ENCODE measurements around the gene DNAJC17. TPM values are rescaled to one million over a fixed set of nuclear protein-coding genes. Genes with fewer than 3 reads are reported as not detected.

DNAJC17 gene
- total RNA-seq, 2 experiments from 2014 or later, result 24.2 to 39.9 TPM

- no peaks in the 10 kb centered on the region for H3K9me3 ChIP-seq (ENCODE audit: low read length)
- no peak overlapping the region for H3K4me2 ChIP-seq (ENCODE audit: low read length)
- intact Hi-C loops (cut with micrococcal nuclease; ENCODE audit: unreplicated experiment), result no loop called here
- TF ChIP-seq CTCF (conservative IDR thresholded peaks at IDR 0.05; ENCODE audit: low read length) (no peak), EZH2phosphoT487 (IDR thresholded peaks at IDR 0.05; ENCODE audit: borderline replicate concordance, low read depth, low read length) (no peak)
- no TSS peak for BruUV-seq (replicated peaks)
- no peak for DNase-seq (ENCODE audit: low spot score)
- POLR2A ChIA-PET, result no interaction called here
- no peaks in the 10 kb centered on the region for H3K79me2 ChIP-seq (ENCODE audit: insufficient read depth, low read depth, low read length)
- H3K36me3 ChIP-seq (ENCODE audit: insufficient read depth, low read length), result no peaks in the 10 kb centered on the region
- no peaks in the 10 kb centered on the region for H3K9me2 ChIP-seq (ENCODE audit: insufficient read depth, low read length)
- H3K27ac ChIP-seq (ENCODE audit: low read depth, low read length, poor library complexity, severe bottlenecking), result no peak overlapping the region
- CTCF ChIA-PET (ENCODE audit: unreplicated experiment), result no interaction called here
- no peaks in the 10 kb centered on the region for H4K20me1 ChIP-seq (ENCODE audit: insufficient read depth, low read length)
- no peak overlapping the region for H3K4me3 ChIP-seq (ENCODE audit: low read depth, low read length, poor library complexity, severe bottlenecking)
- no peak overlapping the region for H2AFZ ChIP-seq (ENCODE audit: low read length)
- H3K4me1 ChIP-seq (ENCODE audit: insufficient read depth, low read length, poor library complexity, severe bottlenecking), result no peaks in the 10 kb centered on the region
Measured at GRCh38 chr15:40823572-40824343, 16.5 kb upstream of the DNAJC17 start.

GRCh38 chr15:40821195-40821594 is 13.9 kb upstream of the DNAJC17 start:
- H4K20me1 ChIP-seq (ENCODE audit: insufficient read depth, low read length), result no peaks in the 10 kb centered on the region
- no peak overlapping the region for H3K4me3 ChIP-seq (ENCODE audit: low read depth, low read length, poor library complexity, severe bottlenecking)
- H3K4me1 ChIP-seq (ENCODE audit: insufficient read depth, low read length, poor library complexity, severe bottlenecking), result no peaks in the 10 kb centered on the region
- TF ChIP-seq EZH2phosphoT487 (IDR thresholded peaks at IDR 0.05; ENCODE audit: borderline replicate concordance, low read depth, low read length), result no peak
- no peak for TF ChIP-seq CTCF (conservative IDR thresholded peaks at IDR 0.05; ENCODE audit: low read length)
- H3K36me3 ChIP-seq (ENCODE audit: insufficient read depth, low read length), result no peaks in the 10 kb centered on the region
- no peaks in the 10 kb centered on the region for H3K9me3 ChIP-seq (ENCODE audit: low read length)
- no peak overlapping the region for H3K4me2 ChIP-seq (ENCODE audit: low read length)
- no peaks in the 10 kb centered on the region for H3K79me2 ChIP-seq (ENCODE audit: insufficient read depth, low read depth, low read length)
- no peak for DNase-seq (ENCODE audit: low spot score)
- no peak overlapping the region for H2AFZ ChIP-seq (ENCODE audit: low read length)
- CTCF ChIA-PET (ENCODE audit: unreplicated experiment), result no interaction called here
- no TSS peak for BruUV-seq (replicated peaks)
- POLR2A ChIA-PET, result no interaction called here
- no peak overlapping the region for H3K27ac ChIP-seq (ENCODE audit: low read depth, low read length, poor library complexity, severe bottlenecking)
- no peaks in the 10 kb centered on the region for H3K9me2 ChIP-seq (ENCODE audit: insufficient read depth, low read length)
- intact Hi-C loops (cut with micrococcal nuclease; ENCODE audit: unreplicated experiment), result no loop called here

- H2AFZ ChIP-seq (ENCODE audit: low read length), result no peak overlapping the region
- no TSS peak for BruUV-seq (replicated peaks)
- no peaks in the 10 kb centered on the region for H3K4me1 ChIP-seq (ENCODE audit: insufficient read depth, low read length, poor library complexity, severe bottlenecking)
- no peak overlapping the region for H3K4me2 ChIP-seq (ENCODE audit: low read length)
- no peak for TF ChIP-seq EZH2phosphoT487 (IDR thresholded peaks at IDR 0.05; ENCODE audit: borderline replicate concordance, low read depth, low read length)
- no peak for TF ChIP-seq CTCF (conservative IDR thresholded peaks at IDR 0.05; ENCODE audit: low read length)
- no peak overlapping the region for H3K27ac ChIP-seq (ENCODE audit: low read depth, low read length, poor library complexity, severe bottlenecking)
- H3K4me3 ChIP-seq (ENCODE audit: low read depth, low read length, poor library complexity, severe bottlenecking), result no peak overlapping the region
- H3K79me2 ChIP-seq (ENCODE audit: insufficient read depth, low read depth, low read length), result no peaks in the 10 kb centered on the region
- ChIA-PET CTCF (ENCODE audit: unreplicated experiment) (no interaction called here), POLR2A (interaction anchor here (0.6 kb wide), 1 partner anchor 18 kb away, joined by 3 read pairs; no protein-coding TSS in a partner anchor)
- intact Hi-C loops (cut with micrococcal nuclease; ENCODE audit: unreplicated experiment), result no loop called here
- H3K9me2 ChIP-seq (ENCODE audit: insufficient read depth, low read length), result no peaks in the 10 kb centered on the region
- DNase-seq (ENCODE audit: low spot score), result no peak
- H3K36me3 ChIP-seq (ENCODE audit: insufficient read depth, low read length), result no peaks in the 10 kb centered on the region
- H3K9me3 ChIP-seq (ENCODE audit: low read length), result no peaks in the 10 kb centered on the region
- H4K20me1 ChIP-seq (ENCODE audit: insufficient read depth, low read length), result no peaks in the 10 kb centered on the region
Measured at GRCh38 chr15:40819048-40819447, 11.8 kb upstream of the DNAJC17 start.

Measured in OCI-LY7 (cell line).